ENCODE results near the gene C1QBP. TPM values are rescaled to one million over a fixed set of nuclear protein-coding genes. Genes with fewer than 3 reads are reported as not detected.

C1QBP gene
- total and polyA plus RNA-seq, 4 donors: 94.9 to 123 (median 112) TPM

- TF ChIP-seq JUND (IDR thresholded peaks at IDR 0.05) (no peak), TAF1 (conservative IDR thresholded peaks at IDR 0.05) (peak; percentile 30), YY1 (IDR thresholded peaks at IDR 0.05) (no peak), HNF4A (conservative IDR thresholded peaks at IDR 0.05) (no peak), EGR1 (IDR thresholded peaks at IDR 0.05; ENCODE audit: low read depth in 2 of 2) (peak; percentile 66 to 71), FOXA1 (IDR thresholded peaks at IDR 0.05) (no peak), REST (IDR thresholded peaks at IDR 0.05) (no peak), FOXA2 (IDR thresholded peaks at IDR 0.05) (no peak), ZBTB33 (IDR thresholded peaks at IDR 0.05) (no peak), NR2F2 (IDR thresholded peaks at IDR 0.05) (no peak), MAX (IDR thresholded peaks at IDR 0.05) (no peak), RAD21 (IDR thresholded peaks at IDR 0.05) (peak in 1 of 2 donors; percentile 5), SP1 (IDR thresholded peaks at IDR 0.05) (no peak), RXRA (IDR thresholded peaks at IDR 0.05) (no peak), CTCF (IDR thresholded peaks at IDR 0.05; ENCODE audit: low read depth, low read length, missing input control) (no peak), ATF3 (IDR thresholded peaks at IDR 0.05) (no peak)
- WGBS: under 1% methylated on average over 26 of the region's 26 CpGs
- peak overlapping the region; percentile 85 to 98 for H3K9ac ChIP-seq (ENCODE audit: low read depth in 1 of 2, low read length in 2 of 2)
- H3K27ac ChIP-seq (ENCODE audit: low read depth in 1 of 2, low read length in 2 of 2): peak overlapping the region; percentile 98 to 99
- H3K4me1 ChIP-seq (ENCODE audit: control insufficient read depth in 4 of 4, insufficient read depth in 4 of 4, low read length in 3 of 4): peaks cover 9 to 36% (median 24%) of the 10 kb centered on the region in 4 donors
- H3K36me3 ChIP-seq (ENCODE audit: control insufficient read depth in 4 of 4, insufficient read depth in 3 of 4, low read depth in 1 of 4, low read length in 3 of 4): peaks cover 2 to 21% (median 19%) of the 10 kb centered on the region in 4 donors
- H3K4me3 ChIP-seq (ENCODE audit: low read depth in 1 of 3, low read length in 3 of 3): peak overlapping the region; percentile 89 to 96 (median 90)
- no peak for DNase-seq (ENCODE audit: low spot score)
- H3K27me3 ChIP-seq (ENCODE audit: control insufficient read depth in 4 of 4, insufficient read depth in 4 of 4, low read length in 3 of 4): no peaks in the 10 kb centered on the region
- H3K9me3 ChIP-seq (ENCODE audit: control insufficient read depth in 4 of 4, low read length in 3 of 4): no peaks in the 10 kb centered on the region
These were observed 20.0 kb downstream of the C1QBP start for GRCh38 chr17:5418858-5419355.

- no peaks in the 10 kb centered on the region for H3K27me3 ChIP-seq (ENCODE audit: control insufficient read depth in 4 of 4, insufficient read depth in 4 of 4, low read length in 3 of 4)
- TF ChIP-seq GABPA (IDR thresholded peaks at IDR 0.05 in 1 of 2, conservative IDR thresholded peaks at IDR 0.05 in 1 of 2) (no peak), YY1 (IDR thresholded peaks at IDR 0.05) (no peak), HNF4G (IDR thresholded peaks at IDR 0.05) (no peak), CTCF (IDR thresholded peaks at IDR 0.05; ENCODE audit: low read depth, low read length, missing input control) (no peak), RXRA (IDR thresholded peaks at IDR 0.05) (no peak), FOXA2 (IDR thresholded peaks at IDR 0.05) (no peak), ATF3 (IDR thresholded peaks at IDR 0.05) (no peak), HNF4A (conservative IDR thresholded peaks at IDR 0.05) (no peak)
- peaks cover 2 to 24% (median 7%) of the 10 kb centered on the region in 4 donors for H3K36me3 ChIP-seq (ENCODE audit: control insufficient read depth in 4 of 4, insufficient read depth in 3 of 4, low read depth in 1 of 4, low read length in 3 of 4)
- H3K4me1 ChIP-seq (ENCODE audit: control insufficient read depth in 4 of 4, insufficient read depth in 4 of 4, low read length in 3 of 4): peaks cover 15 to 56% (median 36%) of the 10 kb centered on the region in 4 donors
- no peaks in the 10 kb centered on the region for H3K9me3 ChIP-seq (ENCODE audit: control insufficient read depth in 4 of 4, low read length in 3 of 4)
- no peak overlapping the region for H3K27ac ChIP-seq (ENCODE audit: low read depth in 1 of 2, low read length in 2 of 2)
- H3K4me3 ChIP-seq (ENCODE audit: low read depth in 1 of 3, low read length in 3 of 3): no peak overlapping the region
- no peak overlapping the region for H3K9ac ChIP-seq (ENCODE audit: low read depth in 1 of 2, low read length in 2 of 2)
- 81% methylated on average over 2 of the region's 2 CpGs for whole genome bisulfite sequencing
- no peak for DNase-seq (ENCODE audit: low spot score)
These were observed 22.1 kb downstream of the C1QBP start for GRCh38 chr17:5416901-5417300.
